ENCODE results near the gene SLCO3A1.

SLCO3A1 gene

DNA sequence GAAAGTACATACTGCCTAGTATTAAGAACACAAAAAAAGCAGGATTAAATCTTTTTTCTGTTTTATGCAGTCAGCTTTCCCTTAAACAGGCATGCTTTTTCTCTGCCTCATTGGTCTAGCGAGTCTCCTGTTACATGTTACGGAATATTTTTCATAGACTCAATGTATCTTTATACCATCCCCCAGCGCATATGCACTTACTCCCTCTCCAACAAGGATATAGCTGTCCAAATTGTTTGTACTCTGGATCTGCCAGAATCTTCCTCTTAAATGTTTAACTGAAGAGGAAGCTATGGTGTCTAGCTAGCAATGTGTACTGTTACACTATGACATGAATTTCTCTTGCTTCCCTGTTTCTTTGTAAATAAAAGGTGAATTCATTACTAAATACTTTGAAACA, 9.2 kb upstream of the SLCO3A1 start:
- Histone ChIP-seq H3K4me1 (ENCODE audit: insufficient read depth, low read length, poor library complexity, severe bottlenecking) (peaks cover 5% of the 10 kb centered on the region), H3K4me3 (ENCODE audit: low read length, poor library complexity, severe bottlenecking) (no peak overlapping the region), H3K4me2 (ENCODE audit: low read depth, low read length, poor library complexity, severe bottlenecking) (no peak overlapping the region), H3K79me2 (ENCODE audit: insufficient read depth, low read length) (no peaks in the 10 kb centered on the region), H2AFZ (ENCODE audit: low read length) (no peak overlapping the region), H3K27me3 (ENCODE audit: insufficient read depth, low read length, poor library complexity, severe bottlenecking) (peaks cover 3% of the 10 kb centered on the region), H3K9me3 (ENCODE audit: insufficient read depth, low read depth, low read length) (no peaks in the 10 kb centered on the region), H3K9me2 (replicated peaks; ENCODE audit: low read depth, low read length) (no peaks in the 10 kb centered on the region), H3K36me3 (ENCODE audit: insufficient read depth, low read length) (no peaks in the 10 kb centered on the region), H4K20me1 (ENCODE audit: insufficient read depth, low read length, poor library complexity, severe bottlenecking) (no peaks in the 10 kb centered on the region), H3F3A (ENCODE audit: low read depth) (no peaks in the 10 kb centered on the region), H3K9ac (ENCODE audit: low read depth, low read length, poor library complexity, severe bottlenecking) (no peak overlapping the region)
- TF ChIP-seq, protein P1, sequence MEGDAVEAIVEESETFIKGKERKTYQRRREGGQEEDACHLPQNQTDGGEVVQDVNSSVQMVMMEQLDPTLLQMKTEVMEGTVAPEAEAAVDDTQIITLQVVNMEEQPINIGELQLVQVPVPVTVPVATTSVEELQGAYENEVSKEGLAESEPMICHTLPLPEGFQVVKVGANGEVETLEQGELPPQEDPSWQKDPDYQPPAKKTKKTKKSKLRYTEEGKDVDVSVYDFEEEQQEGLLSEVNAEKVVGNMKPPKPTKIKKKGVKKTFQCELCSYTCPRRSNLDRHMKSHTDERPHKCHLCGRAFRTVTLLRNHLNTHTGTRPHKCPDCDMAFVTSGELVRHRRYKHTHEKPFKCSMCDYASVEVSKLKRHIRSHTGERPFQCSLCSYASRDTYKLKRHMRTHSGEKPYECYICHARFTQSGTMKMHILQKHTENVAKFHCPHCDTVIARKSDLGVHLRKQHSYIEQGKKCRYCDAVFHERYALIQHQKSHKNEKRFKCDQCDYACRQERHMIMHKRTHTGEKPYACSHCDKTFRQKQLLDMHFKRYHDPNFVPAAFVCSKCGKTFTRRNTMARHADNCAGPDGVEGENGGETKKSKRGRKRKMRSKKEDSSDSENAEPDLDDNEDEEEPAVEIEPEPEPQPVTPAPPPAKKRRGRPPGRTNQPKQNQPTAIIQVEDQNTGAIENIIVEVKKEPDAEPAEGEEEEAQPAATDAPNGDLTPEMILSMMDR (conservative IDR thresholded peaks at IDR 0.05; ENCODE audit: low read length) = no peak
- no peak for TF ChIP-seq EZH2phosphoT487 (IDR thresholded peaks at IDR 0.05; ENCODE audit: borderline replicate concordance)

DNA sequence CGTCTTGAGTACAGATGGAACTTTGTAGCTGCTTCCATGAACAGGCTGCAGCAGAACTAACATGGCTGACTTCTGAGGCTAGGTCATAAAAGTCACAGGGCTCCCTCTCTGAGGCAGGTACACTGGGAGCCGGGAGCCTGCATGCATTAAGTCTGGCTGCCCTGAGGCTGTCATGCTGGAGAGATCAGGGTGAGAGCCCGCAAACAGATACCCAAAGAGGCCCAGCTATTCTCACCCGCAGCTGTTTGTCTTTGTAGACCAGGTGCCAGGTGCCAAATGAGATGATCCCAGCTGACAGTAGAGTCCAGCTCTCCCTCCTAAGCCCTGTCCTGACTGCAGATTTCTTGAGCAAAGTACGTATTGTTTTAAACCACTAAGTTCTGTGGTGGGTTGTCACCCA, 8.6 kb upstream of the SLCO3A1 start:
- Histone ChIP-seq H3K9ac (ENCODE audit: low read depth, low read length, poor library complexity, severe bottlenecking) (no peak overlapping the region), H3K4me2 (ENCODE audit: low read depth, low read length, poor library complexity, severe bottlenecking) (no peak overlapping the region), H3K36me3 (ENCODE audit: insufficient read depth, low read length) (no peaks in the 10 kb centered on the region), H3K4me1 (ENCODE audit: insufficient read depth, low read length, poor library complexity, severe bottlenecking) (peaks cover 11% of the 10 kb centered on the region), H3K9me2 (replicated peaks; ENCODE audit: low read depth, low read length) (no peaks in the 10 kb centered on the region), H2AFZ (ENCODE audit: low read length) (no peak overlapping the region), H3K79me2 (ENCODE audit: insufficient read depth, low read length) (no peaks in the 10 kb centered on the region), H4K20me1 (ENCODE audit: insufficient read depth, low read length, poor library complexity, severe bottlenecking) (no peaks in the 10 kb centered on the region), H3K27me3 (ENCODE audit: insufficient read depth, low read length, poor library complexity, severe bottlenecking) (peaks cover 3% of the 10 kb centered on the region), H3K9me3 (ENCODE audit: insufficient read depth, low read depth, low read length) (no peaks in the 10 kb centered on the region), H3K4me3 (ENCODE audit: low read length, poor library complexity, severe bottlenecking) (no peak overlapping the region), H3F3A (ENCODE audit: low read depth) (no peaks in the 10 kb centered on the region)
- TF ChIP-seq, protein P1 (conservative IDR thresholded peaks at IDR 0.05; ENCODE audit: low read length) = no peak
- no peak for TF ChIP-seq EZH2phosphoT487 (IDR thresholded peaks at IDR 0.05; ENCODE audit: borderline replicate concordance)

DNA sequence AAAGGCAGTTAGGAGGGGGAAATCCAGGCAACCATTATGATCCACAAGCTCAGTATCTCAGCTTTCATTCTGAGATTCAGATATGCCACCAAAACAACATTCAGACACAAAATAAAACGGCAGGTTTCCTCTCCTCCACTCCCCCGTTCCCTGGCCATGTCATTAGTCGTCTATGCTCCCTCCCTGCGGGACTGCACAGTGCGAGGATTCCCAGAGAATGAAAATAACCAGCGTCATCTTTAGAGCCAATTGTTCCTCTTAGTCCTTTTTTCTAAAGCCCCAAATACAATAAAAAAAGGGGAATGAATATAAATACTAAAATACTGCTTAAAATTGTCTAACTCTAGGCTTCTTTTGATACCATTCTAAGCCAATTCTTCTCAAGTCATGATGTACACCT, 7.8 kb upstream of the SLCO3A1 start:
- Histone ChIP-seq H3F3A (ENCODE audit: low read depth) (no peaks in the 10 kb centered on the region), H3K27me3 (ENCODE audit: insufficient read depth, low read length, poor library complexity, severe bottlenecking) (no peaks in the 10 kb centered on the region), H3K4me2 (ENCODE audit: low read depth, low read length, poor library complexity, severe bottlenecking) (no peak overlapping the region), H3K36me3 (ENCODE audit: insufficient read depth, low read length) (no peaks in the 10 kb centered on the region), H3K4me3 (ENCODE audit: low read length, poor library complexity, severe bottlenecking) (no peak overlapping the region), H3K9me2 (replicated peaks; ENCODE audit: low read depth, low read length) (no peaks in the 10 kb centered on the region), H3K9ac (ENCODE audit: low read depth, low read length, poor library complexity, severe bottlenecking) (no peak overlapping the region), H3K79me2 (ENCODE audit: insufficient read depth, low read length) (no peaks in the 10 kb centered on the region), H4K20me1 (ENCODE audit: insufficient read depth, low read length, poor library complexity, severe bottlenecking) (no peaks in the 10 kb centered on the region), H3K4me1 (ENCODE audit: insufficient read depth, low read length, poor library complexity, severe bottlenecking) (peaks cover 11% of the 10 kb centered on the region), H3K9me3 (ENCODE audit: insufficient read depth, low read depth, low read length) (no peaks in the 10 kb centered on the region), H2AFZ (ENCODE audit: low read length) (no peak overlapping the region)
- TF ChIP-seq EZH2phosphoT487 (IDR thresholded peaks at IDR 0.05; ENCODE audit: borderline replicate concordance) = no peak
- TF ChIP-seq, protein P1 (conservative IDR thresholded peaks at IDR 0.05; ENCODE audit: low read length) = no peak

Measured in Loucy (cell line).